ENCODE results near the gene ABTB2.

- TF ChIP-seq CTCF (conservative IDR thresholded peaks at IDR 0.05 in 1 of 2, IDR thresholded peaks at IDR 0.05 in 1 of 2; ENCODE audit: low read depth in 1 of 2, low read length in 2 of 2) (no peak), EZH2 (IDR thresholded peaks at IDR 0.05; ENCODE audit: low read length, missing control alignments) (no peak)
Measured at GRCh38 chr11:34309965-34310364, 47.8 kb downstream of the ABTB2 start.
